Measurements from ENCODE around the gene DNAJC5G.

Gene DNAJC5G

GRCh38 chr2:27322766-27323595 is 47.7 kb downstream of the DNAJC5G start, which contains the start of gene MPV17 (continued):
- no peak for TF ChIP-seq ZNF513 (tag by site-specific recombination; IDR thresholded peaks at IDR 0.05)
- no peak for TF ChIP-seq ZNF146 (tag by site-specific recombination; IDR thresholded peaks at IDR 0.05)
- TF ChIP-seq ZNF791 (tag by site-specific recombination; IDR thresholded peaks at IDR 0.05) = no peak
- TF ChIP-seq ZNF660 (tag by site-specific recombination; IDR thresholded peaks at IDR 0.05) = no peak
- no peak for TF ChIP-seq ZNF677 (tag by site-specific recombination; IDR thresholded peaks at IDR 0.05)
- TF ChIP-seq ZNF416 (tag by site-specific recombination; IDR thresholded peaks at IDR 0.05) = no peak
- TF ChIP-seq GLI2 (tag by site-specific recombination; IDR thresholded peaks at IDR 0.05; ENCODE audit: borderline replicate concordance, low read depth) = no peak
- no peak for TF ChIP-seq TRIM28 (IDR thresholded peaks at IDR 0.05; ENCODE audit: borderline replicate concordance, low read length)
- TF ChIP-seq ZFP3 (tag by site-specific recombination; IDR thresholded peaks at IDR 0.05; ENCODE audit: low read depth) = no peak
- no peak for TF ChIP-seq ZNF16 (tag by site-specific recombination; IDR thresholded peaks at IDR 0.05; ENCODE audit: low read depth)
- no peak for TF ChIP-seq ZNF280D (tag by site-specific recombination; IDR thresholded peaks at IDR 0.05)
- no peak for TF ChIP-seq ZNF792 (tag by site-specific recombination; IDR thresholded peaks at IDR 0.05)
- no peak for TF ChIP-seq GLIS2 (tag by site-specific recombination; IDR thresholded peaks at IDR 0.05)
- no peak for TF ChIP-seq ZNF157 (tag by site-specific recombination; IDR thresholded peaks at IDR 0.05)
- TF ChIP-seq ZSCAN18 (tag by site-specific recombination; IDR thresholded peaks at IDR 0.05) = no peak
- no peak for TF ChIP-seq HOXC10 (CRISPR knock-in tag; IDR thresholded peaks at IDR 0.05)
- TF ChIP-seq ZNF544 (tag by site-specific recombination; IDR thresholded peaks at IDR 0.05) = no peak
- no peak for TF ChIP-seq KLF9 (tag by site-specific recombination; IDR thresholded peaks at IDR 0.05; ENCODE audit: low read depth)
- TF ChIP-seq ZNF26 (tag by site-specific recombination; IDR thresholded peaks at IDR 0.05) = no peak
- no peak for TF ChIP-seq FEZF1 (tag by site-specific recombination; IDR thresholded peaks at IDR 0.05)
- no peak for TF ChIP-seq ZNF140 (tag by site-specific recombination; IDR thresholded peaks at IDR 0.05)
- TF ChIP-seq ZBTB21 (tag by site-specific recombination; IDR thresholded peaks at IDR 0.05) = 0 out of 2 replicates have a peak, but pooled peaks have one; percentile 15
- TF ChIP-seq ZNF830 (tag by site-specific recombination; IDR thresholded peaks at IDR 0.05; ENCODE audit: low read depth) = no peak
- no peak for TF ChIP-seq ZNF843 (tag by site-specific recombination; IDR thresholded peaks at IDR 0.05)
- TF ChIP-seq ZNF558 (tag by site-specific recombination; IDR thresholded peaks at IDR 0.05) = no peak
- TF ChIP-seq ZNF692 (tag by site-specific recombination; IDR thresholded peaks at IDR 0.05) = peak; percentile 82

Data from HEK293 (cell line).